SKM-1 treated with dmso at 0.1 percent for 144 hours (cell line): ENCODE data around the gene IP6K3.

Experiments
- DNase-seq: peaks from one replicate; lab custom pipeline; 2025; ENCODE audit not compliant: unreplicated experiment; lab: John Stamatoyannopoulos, UW

IP6K3 gene, protein sequence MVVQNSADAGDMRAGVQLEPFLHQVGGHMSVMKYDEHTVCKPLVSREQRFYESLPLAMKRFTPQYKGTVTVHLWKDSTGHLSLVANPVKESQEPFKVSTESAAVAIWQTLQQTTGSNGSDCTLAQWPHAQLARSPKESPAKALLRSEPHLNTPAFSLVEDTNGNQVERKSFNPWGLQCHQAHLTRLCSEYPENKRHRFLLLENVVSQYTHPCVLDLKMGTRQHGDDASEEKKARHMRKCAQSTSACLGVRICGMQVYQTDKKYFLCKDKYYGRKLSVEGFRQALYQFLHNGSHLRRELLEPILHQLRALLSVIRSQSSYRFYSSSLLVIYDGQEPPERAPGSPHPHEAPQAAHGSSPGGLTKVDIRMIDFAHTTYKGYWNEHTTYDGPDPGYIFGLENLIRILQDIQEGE

DNA sequence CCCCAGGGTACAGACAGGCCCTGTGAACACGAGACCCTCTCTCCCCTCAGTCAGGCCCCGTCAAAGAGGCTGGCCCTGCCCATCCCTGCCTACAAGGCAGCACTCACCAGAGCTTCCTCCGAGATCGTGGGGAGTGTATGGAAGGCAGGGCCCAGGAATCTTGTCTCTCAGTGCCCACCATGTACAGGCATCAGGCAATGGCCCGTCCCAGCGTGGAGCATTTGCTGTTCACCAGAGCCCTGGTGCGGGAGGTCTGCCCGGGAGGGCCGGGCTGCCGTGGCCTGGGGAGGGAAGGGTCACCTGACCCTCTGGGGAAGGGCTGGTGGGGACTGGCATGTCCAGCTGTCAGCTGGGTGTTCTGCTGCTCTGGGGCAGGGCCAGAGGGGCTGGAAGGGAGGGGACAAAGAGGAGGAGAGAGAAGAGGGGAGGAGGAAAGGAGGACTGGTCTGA lies at the start of gene IP6K3:
IP6K3 (minus strand) TSS at position 255 of the 450 bp plus-strand sequence. CDS start 11,429 bp downstream, outside the sequence.
- DNase-seq = no peak

DNA sequence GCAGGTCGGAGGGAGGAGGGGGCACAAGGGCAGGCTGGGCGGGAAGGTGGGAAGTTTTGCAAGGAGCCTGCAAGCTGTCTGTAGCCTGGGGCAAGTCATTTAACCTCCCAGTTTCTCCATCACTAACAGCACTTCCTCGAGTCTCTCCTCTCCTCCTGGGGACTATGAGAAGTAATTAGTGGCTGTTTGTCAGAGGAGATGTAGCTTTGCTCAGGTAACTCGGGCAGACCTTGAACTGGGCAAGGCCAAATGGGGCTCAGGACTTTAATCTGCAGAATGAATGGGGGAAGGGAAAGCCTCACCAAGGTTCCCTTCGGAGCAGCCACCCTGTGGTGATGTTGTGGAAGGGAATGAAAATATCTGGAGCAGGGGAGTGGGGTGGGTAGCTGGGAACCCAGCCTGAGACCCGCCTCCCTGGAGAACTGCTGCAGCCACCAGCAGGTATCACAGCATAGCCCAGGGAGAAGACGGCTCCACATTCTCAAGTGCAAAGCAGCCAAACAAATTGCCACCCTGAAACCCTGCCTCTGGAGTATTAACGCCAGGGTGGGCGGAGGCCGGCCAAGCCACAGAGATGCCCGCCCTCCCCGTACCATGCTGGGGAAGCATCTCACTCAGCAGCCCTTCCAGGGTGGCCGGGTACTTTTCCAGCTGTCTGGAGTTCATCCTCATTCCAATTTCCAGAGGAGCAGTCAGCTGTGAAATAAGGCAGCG lies 48.4 kb upstream of the IP6K3 start:
- no peak for DNase-seq

DNA sequence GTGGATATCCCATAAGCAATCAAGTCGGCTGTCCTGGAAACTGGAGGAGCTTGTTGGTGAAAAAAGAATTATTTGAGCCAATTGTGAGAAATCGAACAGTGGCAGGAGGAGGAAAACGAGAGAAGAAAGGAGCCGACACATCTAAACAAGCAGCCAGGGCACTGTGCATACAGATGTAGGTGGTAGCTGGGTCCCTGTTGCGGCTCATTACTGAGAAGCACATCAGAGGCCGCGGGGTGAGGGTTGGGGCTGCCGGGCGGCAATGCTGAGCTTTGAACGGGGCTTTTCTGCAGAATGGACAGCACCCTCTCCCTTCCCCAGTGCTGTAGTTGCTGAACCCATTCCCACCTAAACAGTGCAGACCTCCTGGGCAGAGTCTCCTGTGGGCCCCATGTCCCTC lies 46.3 kb upstream of the IP6K3 start:
- no peak for DNase-seq

DNA sequence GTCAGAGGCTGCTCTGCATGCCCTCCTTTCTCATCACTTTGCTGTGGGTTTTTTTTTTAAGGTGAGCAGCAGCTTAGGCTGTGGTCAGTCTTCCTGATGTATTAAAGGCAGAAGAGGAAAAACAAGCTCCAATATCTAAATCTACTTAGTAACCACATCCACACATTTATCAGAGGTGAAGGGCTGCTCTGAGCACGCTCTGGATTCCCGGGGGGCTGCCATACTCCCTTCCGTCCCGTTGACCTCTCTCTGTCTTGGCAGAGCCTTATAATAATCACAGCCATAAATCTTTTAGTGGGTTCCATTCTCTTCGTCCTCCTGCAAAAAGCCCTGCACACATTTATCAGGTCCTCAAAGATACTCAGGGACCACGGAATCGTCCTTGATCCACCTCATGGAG lies 44.9 kb upstream of the IP6K3 start:
- DNase-seq = no peak

DNA sequence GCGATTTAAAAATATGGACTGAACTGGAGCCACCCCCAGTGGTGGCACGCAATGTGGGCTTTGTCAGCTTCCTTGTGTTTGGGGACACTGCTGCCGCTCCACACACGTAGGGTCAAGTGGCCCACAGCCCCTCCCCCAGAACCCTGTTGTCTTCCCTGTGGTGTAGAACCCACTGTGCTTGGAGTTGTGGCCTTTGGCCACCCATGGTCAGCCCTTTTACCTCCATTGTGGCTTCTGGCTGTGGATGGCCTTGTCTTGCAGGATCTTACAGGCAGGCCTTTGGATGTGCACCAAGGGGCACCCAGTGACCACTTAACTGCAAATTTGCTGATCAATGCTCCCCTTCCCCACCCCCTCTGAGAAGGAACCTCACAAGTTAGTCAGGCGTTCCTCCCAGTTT lies 44.2 kb upstream of the IP6K3 start:
- no peak for DNase-seq

DNA sequence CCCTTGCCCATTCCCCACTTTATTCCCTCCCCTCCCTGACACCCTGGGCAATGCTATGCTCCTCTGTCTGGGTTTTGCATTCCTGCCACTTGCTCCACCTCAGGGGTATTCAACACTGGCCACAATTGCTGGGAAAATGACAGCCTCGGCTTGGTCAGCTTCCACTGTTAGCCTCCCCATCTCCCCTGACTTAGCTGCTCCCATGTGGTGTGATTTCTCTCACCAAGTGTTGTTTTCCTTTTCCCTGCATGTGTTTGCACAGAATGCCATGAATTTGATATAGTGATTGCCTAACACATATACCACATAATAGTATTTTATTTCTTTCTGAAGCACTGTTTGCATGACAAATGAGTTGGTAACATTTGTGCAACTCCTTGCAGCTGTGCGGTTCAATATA lies 43.7 kb upstream of the IP6K3 start:
- no peak for DNase-seq

DNA sequence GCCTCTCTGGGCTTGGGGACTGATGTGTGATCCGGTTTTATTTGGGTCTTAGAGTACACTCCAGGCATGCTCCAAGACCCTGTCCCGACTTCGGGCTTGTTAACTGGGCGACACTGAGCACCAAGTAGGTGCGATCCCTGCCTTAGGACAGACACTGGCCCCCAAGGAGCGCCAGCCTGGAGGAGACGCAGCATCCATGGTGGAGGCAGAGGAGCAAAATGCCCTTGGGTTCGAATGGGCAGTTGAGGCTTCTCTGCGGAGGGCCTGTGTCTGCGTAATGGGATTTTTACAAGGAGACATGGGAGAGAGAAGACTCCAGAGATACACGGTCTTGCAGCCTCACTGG lies 42.8 kb upstream of the IP6K3 start:
- no peak for DNase-seq

DNA sequence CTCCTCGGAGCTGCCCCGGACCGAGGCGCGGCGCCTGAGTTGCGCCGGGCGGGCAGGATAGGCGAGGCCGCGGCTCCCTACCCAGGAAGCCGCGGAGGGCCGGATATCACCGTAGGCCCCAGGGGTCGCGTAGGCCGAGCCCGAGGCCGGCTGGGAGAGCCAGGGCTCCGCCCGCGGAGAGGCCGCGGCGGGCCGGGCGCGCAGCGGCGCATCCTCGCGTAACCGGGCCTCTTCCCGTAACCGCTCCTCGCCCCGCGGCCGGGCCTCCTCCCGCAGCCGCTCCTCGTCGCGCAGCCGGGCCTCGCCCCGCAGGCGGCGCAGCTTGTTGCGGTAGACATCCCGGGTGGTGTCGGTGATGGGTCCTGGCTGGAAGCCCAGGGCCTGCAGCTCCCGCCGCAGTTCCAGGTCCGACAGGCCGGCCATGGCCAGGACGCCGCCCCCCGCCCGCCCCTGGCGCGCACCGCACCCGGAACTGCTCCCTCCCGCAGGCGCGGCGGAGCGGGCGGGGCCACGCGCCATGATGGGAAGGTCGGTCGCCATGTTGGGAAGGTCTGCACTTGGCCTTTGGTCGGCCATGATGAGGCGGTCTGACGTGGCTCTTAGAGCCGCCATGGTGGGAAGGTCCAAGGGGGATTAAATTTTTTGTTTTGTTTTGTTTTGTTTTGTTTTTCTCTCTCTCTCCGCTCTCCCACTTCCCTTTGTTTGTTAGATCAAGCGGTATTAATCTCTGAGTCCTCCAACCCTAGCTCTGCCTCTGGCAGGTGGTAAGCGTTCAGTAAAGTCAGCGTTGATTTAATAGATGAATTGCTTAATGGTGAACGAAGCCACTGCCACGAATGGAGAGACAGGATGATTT lies 42.2 kb upstream of the IP6K3 start, which contains the start of gene LEMD2:
LEMD2 (minus strand) TSS at position 437 of the 856 bp plus-strand sequence; CDS start at position 423, 14 bp downstream.
- peak; percentile 74 for DNase-seq

DNA sequence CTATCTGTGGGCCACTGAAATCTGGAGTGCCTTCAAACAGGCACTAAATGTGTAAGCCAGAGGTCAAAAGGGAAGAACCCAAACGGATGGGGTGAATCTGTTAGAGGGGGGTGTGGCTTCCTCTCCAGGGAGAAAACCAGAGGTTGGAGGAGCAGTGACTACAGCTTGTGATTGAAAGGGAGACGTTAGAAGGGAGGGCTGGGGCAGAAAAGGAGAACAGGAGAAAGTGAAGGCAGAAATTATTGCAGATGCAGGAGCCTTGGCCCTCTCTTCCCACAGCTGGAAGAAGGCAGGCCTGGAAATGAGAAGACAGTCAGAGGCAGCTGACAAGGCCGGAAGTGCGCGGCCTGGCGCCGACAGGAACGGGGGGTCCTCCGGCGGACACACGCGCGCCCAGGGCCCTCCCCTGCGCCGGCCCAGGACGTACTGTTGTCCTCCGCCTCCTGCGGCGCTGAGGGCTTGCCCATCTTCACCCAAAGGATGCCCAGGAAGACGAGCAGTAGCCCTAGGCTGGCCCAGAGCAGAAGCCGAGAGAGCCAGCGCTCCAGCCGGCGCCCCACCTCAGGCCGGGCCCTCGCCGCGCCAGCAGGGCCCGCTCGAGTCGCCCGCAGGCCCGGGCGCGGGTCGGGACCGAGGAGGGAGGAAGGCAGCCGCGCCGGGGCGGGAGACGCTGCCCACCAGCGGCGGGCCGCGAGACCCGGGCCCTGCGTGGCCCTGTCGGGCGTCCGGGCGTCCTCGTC lies 41.4 kb upstream of the IP6K3 start:
- DNase-seq = peak; percentile 91

DNA sequence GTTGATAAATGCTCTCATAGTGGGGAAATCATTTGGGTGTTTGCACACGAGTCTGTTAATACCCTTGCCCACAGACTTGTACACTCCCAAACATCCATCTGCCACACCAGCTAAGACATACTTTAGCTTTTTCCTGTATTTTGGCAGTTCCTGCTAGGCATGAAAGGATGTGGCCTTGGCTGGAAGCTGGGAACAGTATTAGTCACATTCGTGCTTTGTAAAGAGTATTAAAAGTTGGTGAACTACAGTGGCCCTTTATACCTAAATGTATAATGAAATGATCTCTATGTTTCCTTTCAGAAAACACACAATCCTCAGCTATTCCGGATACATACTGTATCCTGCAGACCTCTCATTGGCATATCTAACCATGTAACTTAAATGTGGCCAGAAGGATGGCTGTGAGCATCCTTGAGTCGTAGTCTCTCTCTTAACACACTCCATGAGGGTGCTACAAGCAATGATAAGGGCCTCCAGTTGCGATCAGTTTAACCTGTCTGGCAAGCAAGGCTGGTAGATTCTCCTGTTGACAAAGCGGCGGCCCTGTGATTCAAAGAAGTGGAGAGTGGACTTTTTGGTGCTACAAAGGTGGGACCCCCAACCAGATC lies 40.7 kb upstream of the IP6K3 start:
- DNase-seq = no peak

DNA sequence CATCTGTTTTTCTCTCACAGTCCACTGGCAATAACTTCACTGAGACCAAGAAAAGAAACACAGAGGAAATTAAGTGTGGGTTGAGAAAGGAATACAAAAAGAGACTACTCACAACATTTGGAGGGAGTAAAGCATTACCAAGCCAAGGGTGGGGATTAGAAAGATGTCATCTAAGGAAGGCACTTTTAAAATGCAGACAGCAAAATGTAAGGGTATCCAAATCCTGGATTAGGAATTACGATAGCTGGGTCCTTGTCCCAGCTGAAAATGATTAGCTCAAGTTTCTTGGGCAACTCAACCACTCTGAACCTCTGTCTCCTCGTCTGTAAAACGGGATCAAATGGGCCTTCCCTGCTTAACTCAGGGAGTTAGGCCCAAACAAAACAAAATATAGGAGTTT lies 40.0 kb upstream of the IP6K3 start:
- no peak for DNase-seq

DNA sequence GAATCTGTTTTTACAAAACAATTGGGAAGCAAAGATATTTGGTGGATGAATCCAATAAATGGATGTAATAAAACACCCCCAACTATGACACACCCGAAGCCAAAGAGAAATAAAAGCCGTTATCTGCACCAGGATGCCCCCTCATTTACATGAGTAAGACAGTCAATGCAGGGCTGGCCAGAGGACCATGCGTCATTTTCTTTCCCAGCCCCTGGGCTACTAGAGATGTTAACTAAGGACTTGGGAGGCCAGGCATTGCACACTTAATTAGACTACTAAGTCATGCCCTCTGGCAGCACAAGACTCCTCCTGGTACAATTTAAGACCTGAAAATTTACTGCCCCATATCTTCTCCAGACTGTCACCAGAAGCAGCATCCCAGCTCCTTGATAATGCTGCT lies 39.1 kb upstream of the IP6K3 start:
- no peak for DNase-seq

DNA sequence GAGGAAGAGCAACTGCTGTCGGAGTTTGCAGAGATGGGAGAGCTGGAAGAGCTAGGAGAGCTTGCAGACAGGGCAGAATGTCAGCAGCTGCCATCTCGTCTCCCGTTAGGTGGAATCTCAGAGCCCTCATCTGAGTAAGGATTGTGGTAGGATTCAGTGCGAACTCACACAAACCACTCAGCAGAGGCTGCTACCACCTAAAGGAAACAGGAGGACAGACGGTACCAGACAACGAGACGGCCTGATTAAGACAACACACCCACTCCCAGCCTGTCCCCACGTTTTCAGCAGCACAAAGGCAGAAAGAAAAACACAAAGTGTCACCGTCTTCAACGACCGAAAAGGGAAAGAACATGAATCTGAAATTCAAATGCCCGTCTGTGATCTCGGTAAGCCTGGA lies 38.1 kb upstream of the IP6K3 start:
- DNase-seq = no peak

DNA sequence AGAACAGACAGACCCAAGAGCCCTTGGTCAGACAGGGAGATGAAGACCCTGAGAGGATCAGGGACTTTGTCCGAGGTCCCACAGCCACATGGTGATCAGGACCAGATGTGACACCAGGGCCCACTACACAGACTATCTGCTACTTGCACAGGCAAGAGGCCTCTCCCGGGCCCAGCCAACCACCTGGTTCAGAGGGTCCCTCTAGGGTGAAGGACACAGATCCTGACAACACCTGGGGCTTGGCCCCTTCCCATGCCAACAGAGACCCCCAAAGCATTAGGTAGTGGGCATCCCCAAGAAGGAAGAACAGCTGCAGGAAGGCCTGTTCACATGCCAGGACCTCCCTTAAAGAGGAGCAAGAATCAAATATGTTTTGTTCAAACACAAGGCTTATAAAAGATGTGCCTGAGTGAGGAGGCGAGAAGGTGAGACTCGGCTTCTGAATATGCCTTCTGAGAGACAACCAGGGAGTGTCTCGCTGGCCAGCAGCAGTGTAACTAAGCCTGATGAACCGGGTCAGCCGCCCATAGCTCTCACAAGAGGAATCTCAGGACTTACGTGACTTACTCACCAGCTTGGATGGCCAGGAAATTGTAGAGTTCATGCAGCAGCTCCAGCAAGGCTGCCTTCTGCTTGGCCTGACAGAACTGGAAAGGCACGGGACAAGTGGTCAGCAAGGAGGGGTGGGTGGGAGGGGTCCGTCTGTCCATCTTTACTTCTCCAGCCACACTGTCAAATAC lies 37.2 kb upstream of the IP6K3 start:
- DNase-seq = no peak

DNA sequence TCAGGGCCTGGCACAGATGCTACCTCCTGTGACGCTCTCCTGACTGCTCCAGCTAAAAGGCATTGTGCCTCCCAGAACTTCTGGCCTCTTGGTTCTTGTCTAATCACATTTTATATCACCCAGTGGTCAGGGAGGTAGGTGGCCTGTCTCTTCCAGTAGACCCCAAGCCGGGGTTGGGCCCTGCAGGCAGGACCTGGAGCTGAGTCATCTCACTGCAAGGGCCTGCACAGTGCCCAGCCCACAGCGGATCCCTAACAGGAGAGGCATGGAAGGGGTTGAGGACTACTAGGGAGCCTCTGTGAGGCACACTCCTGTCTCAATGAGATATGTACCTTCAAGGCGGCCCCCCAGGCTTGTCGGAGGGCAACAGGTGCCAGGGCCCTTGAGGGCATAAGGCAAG lies 35.9 kb upstream of the IP6K3 start:
- no peak for DNase-seq

DNA sequence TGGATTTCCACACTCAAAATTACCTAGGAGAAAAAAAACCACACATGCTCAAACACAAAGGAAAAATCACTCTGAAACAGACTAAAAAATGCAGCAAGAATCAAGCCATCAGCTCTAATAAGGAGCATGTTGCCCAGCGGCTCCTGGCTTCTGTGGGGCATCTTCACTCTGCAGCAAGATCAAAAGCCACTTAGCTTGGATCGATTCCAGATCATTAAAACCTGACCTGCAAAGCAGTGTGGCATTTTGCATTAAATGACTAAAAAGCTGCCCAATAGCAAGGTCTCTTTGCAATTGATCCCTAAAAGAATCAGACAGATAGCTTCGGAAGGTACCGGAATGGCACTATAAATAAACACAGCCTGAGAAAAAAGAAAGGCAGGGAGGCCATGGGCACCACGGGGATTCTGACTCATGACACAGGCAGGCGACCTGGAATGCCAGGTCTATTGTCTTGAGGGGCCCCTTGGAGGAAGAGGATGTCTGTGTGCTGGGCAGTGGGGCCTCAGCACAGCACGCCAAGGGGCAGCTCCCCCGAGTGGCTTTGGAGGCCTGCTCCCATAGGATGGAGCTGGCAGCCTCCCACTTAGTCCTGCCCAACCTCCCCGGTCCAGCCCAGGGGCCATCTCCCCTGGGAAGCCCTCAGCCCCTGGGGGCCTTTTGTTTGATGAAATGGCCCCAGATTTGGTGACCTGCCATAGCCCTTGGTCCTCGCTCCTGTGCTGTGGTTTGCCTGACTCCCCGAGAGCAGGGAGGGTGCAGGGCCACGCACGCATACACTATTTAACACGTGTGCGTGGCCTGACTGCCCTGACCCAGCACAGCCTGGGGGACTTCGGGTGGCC lies 34.6 kb upstream of the IP6K3 start:
- DNase-seq = no peak

DNA sequence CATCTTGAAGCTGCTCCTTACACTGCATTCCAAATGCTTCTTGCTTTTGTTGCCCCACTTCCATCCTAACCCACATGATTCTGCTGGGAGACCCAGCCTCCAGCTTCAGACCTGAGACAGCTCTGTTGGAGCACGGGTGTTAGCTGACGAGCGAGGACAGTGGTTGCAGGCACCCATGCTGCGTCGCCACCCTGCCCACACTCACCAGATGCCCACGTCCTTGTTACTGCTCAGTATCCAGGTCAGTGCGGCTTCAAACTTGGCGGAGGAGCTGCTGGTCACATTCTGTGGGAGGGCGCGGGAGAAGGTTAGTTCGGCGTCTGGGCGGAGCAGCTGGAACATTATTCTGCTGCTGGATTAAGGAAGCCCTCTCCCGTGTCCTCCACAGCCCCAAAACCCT lies 33.2 kb upstream of the IP6K3 start:
- DNase-seq = no peak

DNA sequence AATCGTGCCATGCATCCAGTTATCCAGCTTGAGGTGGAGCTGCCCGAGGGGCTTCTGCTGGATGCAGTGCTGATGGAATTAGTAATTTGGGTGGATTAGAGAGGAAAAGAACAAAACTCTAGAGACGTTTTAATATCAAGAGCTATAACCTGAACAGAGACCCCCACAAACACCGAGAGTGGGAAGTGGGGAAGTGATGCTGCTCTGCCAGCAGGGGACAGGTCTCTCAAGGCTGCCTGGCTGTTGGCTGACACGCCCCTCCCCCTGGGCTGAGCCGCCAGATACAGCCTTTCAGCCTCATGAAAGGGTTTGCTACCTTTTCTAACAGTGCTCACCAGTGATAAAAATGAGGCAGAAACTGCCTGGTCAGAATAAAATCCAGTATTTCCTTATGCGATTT lies 32.6 kb upstream of the IP6K3 start:
- no peak for DNase-seq
